Measurements from ENCODE around the gene PTCD1. TPM values are rescaled to one million over a fixed set of nuclear protein-coding genes. Genes with fewer than 3 reads are reported as not detected.

Gene PTCD1
- total RNA-seq, 4 donors from 2014 or later = 7.7 to 14.8 (median 10.7) TPM

DNA sequence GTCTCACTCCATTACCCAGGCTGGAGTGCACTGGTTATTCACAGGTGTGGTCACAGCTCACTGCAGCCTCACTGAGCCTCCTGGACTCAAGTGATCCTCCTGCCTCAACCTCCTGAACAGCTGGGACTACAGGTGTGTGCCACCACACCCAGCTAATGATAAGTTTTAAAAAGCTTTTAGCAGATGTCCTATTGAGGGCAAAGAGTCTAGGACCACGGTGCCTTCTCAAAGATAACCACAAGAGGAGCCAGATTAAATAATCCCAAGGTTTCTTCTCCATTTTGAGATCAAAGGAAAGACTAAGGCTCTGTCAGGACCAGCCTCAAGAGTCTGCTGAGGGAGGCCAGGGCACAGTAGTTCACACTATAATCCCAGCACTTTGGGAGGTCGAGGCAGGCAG is 22.6 kb upstream of the PTCD1 start:
- 89% methylated on average over 2 of the region's 2 CpGs for WGBS
- peaks cover 43% of the 10 kb centered on the region for H3K4me1 ChIP-seq
- peaks cover 41% of the 10 kb centered on the region for H3K36me3 ChIP-seq
- H3K4me3 ChIP-seq = no peak overlapping the region
- TF ChIP-seq POLR2AphosphoS5 (IDR thresholded peaks at IDR 0.05) = no peak
- no peak for TF ChIP-seq EP300 (IDR thresholded peaks at IDR 0.05)
- TF ChIP-seq, protein P1, sequence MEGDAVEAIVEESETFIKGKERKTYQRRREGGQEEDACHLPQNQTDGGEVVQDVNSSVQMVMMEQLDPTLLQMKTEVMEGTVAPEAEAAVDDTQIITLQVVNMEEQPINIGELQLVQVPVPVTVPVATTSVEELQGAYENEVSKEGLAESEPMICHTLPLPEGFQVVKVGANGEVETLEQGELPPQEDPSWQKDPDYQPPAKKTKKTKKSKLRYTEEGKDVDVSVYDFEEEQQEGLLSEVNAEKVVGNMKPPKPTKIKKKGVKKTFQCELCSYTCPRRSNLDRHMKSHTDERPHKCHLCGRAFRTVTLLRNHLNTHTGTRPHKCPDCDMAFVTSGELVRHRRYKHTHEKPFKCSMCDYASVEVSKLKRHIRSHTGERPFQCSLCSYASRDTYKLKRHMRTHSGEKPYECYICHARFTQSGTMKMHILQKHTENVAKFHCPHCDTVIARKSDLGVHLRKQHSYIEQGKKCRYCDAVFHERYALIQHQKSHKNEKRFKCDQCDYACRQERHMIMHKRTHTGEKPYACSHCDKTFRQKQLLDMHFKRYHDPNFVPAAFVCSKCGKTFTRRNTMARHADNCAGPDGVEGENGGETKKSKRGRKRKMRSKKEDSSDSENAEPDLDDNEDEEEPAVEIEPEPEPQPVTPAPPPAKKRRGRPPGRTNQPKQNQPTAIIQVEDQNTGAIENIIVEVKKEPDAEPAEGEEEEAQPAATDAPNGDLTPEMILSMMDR (IDR thresholded peaks at IDR 0.05) = no peak
- no peak for TF ChIP-seq POLR2A (IDR thresholded peaks at IDR 0.05)
- no peak overlapping the region for H3K27ac ChIP-seq
- H3K27me3 ChIP-seq = no peaks in the 10 kb centered on the region
- no peaks in the 10 kb centered on the region for H3K9me3 ChIP-seq
- no peak for DNase-seq (ENCODE audit: low spot score in 2 of 2)

DNA sequence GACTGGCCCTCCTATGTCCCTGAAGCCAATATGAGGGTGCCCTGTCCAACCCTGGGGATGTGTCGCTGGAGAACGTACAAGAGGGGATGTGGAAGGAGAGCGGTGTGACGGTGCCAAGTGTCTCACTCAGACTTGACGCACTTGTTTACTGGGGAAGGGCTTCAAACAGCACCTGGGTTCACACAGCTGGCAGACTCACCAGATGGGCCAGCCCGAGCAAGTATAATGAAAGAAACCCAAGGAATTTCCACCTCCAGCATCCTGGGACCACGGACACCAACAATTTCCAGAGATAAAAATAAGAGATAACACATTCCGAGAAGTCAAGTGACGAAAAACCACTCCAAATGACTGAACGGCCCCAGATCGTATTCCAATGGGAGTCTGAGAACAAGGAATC is 22.1 kb upstream of the PTCD1 start:
- TF ChIP-seq POLR2A (IDR thresholded peaks at IDR 0.05) (no peak), POLR2AphosphoS5 (IDR thresholded peaks at IDR 0.05) (no peak), EP300 (IDR thresholded peaks at IDR 0.05) (no peak)
- TF ChIP-seq, protein P1 (IDR thresholded peaks at IDR 0.05) = no peak
- H3K27me3 ChIP-seq = no peaks in the 10 kb centered on the region
- H3K4me1 ChIP-seq = peaks cover 41% of the 10 kb centered on the region
- DNase-seq (ENCODE audit: low spot score in 2 of 2) = no peak
- WGBS = 60% methylated on average over 11 of the region's 11 CpGs
- peaks cover 47% of the 10 kb centered on the region for H3K36me3 ChIP-seq
- H3K9me3 ChIP-seq = no peaks in the 10 kb centered on the region
- H3K27ac ChIP-seq = no peak overlapping the region
- no peak overlapping the region for H3K4me3 ChIP-seq

DNA sequence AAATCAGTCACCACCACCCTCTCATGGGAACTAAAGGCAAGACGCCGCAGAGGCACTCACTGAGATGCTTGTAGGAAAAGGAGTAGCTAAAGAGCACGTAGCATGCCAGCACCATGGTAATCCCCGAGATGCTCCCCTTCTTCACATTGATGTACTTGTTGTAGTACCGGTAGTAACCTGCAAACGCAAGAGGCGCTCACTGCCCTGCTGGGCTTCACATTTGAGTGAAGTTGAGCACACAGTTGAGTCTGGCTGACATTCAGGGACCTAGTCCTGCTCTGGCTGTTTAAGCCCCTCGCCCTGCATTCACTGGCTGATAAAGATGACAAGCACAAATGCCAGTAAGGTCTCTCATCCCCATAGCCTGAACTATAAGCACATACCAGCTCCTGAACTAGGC is 20.5 kb upstream of the PTCD1 start:
- peaks cover 63% of the 10 kb centered on the region for H3K36me3 ChIP-seq
- no peak overlapping the region for H3K4me3 ChIP-seq
- DNase-seq (ENCODE audit: low spot score in 2 of 2) = no peak
- no peak overlapping the region for H3K27ac ChIP-seq
- H3K9me3 ChIP-seq = no peaks in the 10 kb centered on the region
- 88% methylated on average over 8 of the region's 8 CpGs for WGBS
- H3K27me3 ChIP-seq = no peaks in the 10 kb centered on the region
- peaks cover 26% of the 10 kb centered on the region for H3K4me1 ChIP-seq
- TF ChIP-seq POLR2AphosphoS5 (IDR thresholded peaks at IDR 0.05) = no peak
- TF ChIP-seq POLR2A (IDR thresholded peaks at IDR 0.05) = no peak
- TF ChIP-seq, protein P1 (IDR thresholded peaks at IDR 0.05) = peak in 1 of 2 donors; percentile 25

DNA sequence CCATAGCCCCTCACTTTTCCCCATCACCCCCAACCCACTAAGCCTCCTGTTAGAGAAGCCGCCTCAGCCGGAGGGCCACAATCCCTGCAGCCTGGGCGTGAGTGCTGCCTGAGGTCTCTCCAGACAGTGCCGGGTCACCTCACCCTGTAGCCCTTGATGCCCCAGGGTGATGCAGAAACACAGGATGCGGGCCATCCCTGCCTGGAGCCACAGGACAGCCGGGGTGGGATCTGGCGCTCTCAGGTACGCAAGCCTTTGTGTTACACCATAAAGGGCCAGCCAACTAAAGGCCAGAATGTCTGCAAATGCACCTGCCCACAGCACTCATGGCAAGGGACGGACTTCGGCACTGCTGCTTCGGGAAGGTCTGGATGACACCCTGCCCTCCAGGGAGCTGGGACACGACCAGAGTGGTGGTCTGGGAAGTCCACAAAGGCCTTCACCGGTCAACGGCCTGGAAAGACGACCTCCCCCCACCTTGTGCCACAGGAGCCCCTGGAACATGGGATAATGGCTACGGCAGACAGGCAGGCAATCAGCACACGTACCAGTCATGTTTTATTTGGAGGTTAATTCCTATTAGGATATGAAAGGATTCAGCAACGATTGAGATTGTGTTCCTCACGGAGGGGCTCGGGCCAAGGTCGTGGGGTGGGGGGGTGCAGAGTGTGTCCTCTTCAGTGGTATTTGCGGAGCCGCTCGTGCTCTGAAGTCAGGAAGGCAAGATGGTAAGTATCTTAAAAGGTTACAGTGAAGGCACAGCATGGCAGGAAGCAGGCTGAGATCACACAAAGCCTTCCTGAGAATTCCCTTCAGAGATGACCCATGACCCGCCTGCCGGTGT is 19.3 kb upstream of the PTCD1 start:
- DNase-seq (ENCODE audit: low spot score in 2 of 2) = no peak
- no peaks in the 10 kb centered on the region for H3K9me3 ChIP-seq
- H3K27me3 ChIP-seq = no peaks in the 10 kb centered on the region
- H3K4me3 ChIP-seq = no peak overlapping the region
- no peak overlapping the region for H3K27ac ChIP-seq
- 84% methylated on average over 22 of the region's 26 CpGs for WGBS
- peaks cover 73% of the 10 kb centered on the region for H3K36me3 ChIP-seq
- TF ChIP-seq, protein P1 (IDR thresholded peaks at IDR 0.05) = no peak
- TF ChIP-seq EP300 (IDR thresholded peaks at IDR 0.05) (no peak), POLR2AphosphoS5 (IDR thresholded peaks at IDR 0.05) (no peak), POLR2A (IDR thresholded peaks at IDR 0.05) (no peak)
- peaks cover 25% of the 10 kb centered on the region for H3K4me1 ChIP-seq

DNA sequence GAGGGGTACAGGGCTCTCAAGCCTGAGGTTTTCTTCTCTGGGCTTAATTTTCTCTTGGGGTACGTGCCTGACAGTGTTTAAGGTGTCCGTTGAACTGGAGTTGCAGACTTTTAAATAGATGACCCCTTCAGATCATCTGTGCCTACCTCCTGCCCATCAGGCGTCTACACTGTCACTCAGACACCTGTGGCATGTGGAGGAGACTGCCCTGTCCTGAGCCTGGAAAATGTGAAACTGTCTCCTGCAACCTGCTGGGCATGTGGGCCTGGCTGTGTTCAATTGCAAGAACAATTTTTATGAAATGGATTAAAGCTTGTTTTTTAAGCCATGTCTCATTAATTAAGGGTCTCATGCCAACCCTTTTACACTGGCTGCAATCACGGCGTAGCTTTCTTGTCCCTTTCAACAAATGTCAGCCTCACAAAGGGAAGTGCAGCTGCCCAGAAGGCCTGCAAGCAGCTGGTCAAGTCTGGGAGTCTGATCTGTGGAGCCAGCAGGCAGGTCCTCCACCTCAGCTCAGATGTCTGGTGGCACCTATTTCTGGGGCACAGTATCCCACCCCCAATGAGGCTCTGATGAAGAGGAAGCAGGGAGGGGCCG is 18.6 kb upstream of the PTCD1 start:
- no peak overlapping the region for H3K4me3 ChIP-seq
- H3K36me3 ChIP-seq = peaks cover 74% of the 10 kb centered on the region
- H3K27ac ChIP-seq = no peak overlapping the region
- no peaks in the 10 kb centered on the region for H3K9me3 ChIP-seq
- WGBS = 81% methylated on average over 6 of the region's 6 CpGs
- no peaks in the 10 kb centered on the region for H3K27me3 ChIP-seq
- H3K4me1 ChIP-seq = peaks cover 30% of the 10 kb centered on the region
- no peak for DNase-seq (ENCODE audit: low spot score in 2 of 2)
- TF ChIP-seq, protein P1 (IDR thresholded peaks at IDR 0.05) = no peak
- no peak for TF ChIP-seq POLR2AphosphoS5 (IDR thresholded peaks at IDR 0.05)
- no peak for TF ChIP-seq EP300 (IDR thresholded peaks at IDR 0.05)
- no peak for TF ChIP-seq POLR2A (IDR thresholded peaks at IDR 0.05)
